Measurements from ENCODE around the gene UBE2V1.

UBE2V1 gene

GRCh38 chr20:50113420-50114224, 672 bp upstream of the UBE2V1 start:
- H3K4me3 ChIP-seq (replicated peaks; ENCODE audit: low read depth, low read length) = peak overlapping the region; percentile 84
- no peak for TF ChIP-seq CTCF (IDR thresholded peaks at IDR 0.05; ENCODE audit: low read length, missing control alignments)
- DNase-seq (ENCODE audit: low read depth) = no peak

- no peak for DNase-seq (ENCODE audit: low read depth)
- peak overlapping the region; percentile 84 for H3K4me3 ChIP-seq (replicated peaks; ENCODE audit: low read depth, low read length)
- no peak for TF ChIP-seq CTCF (IDR thresholded peaks at IDR 0.05; ENCODE audit: low read length, missing control alignments)
Observed at GRCh38 chr20:50111829-50112495, 988 bp downstream of the UBE2V1 start.

- TF ChIP-seq CTCF (IDR thresholded peaks at IDR 0.05; ENCODE audit: low read length, missing control alignments) = no peak
- peak overlapping the region; percentile 84 for H3K4me3 ChIP-seq (replicated peaks; ENCODE audit: low read depth, low read length)
- peak; percentile 41 for DNase-seq (ENCODE audit: low read depth)
Observed at GRCh38 chr20:50111120-50111828, 1.7 kb downstream of the UBE2V1 start.

- H3K4me3 ChIP-seq (replicated peaks; ENCODE audit: low read depth, low read length) = no peak overlapping the region
- TF ChIP-seq CTCF (IDR thresholded peaks at IDR 0.05; ENCODE audit: low read length, missing control alignments) = no peak
- DNase-seq (ENCODE audit: low read depth) = peak; percentile 46
Observed at GRCh38 chr20:50110141-50111047, 2.6 kb downstream of the UBE2V1 start.

GRCh38 chr20:50108556-50109235, 4.3 kb downstream of the UBE2V1 start:
- no peak for DNase-seq (ENCODE audit: low read depth)
- no peak overlapping the region for H3K4me3 ChIP-seq (replicated peaks; ENCODE audit: low read depth, low read length)
- TF ChIP-seq CTCF (IDR thresholded peaks at IDR 0.05; ENCODE audit: low read length, missing control alignments) = no peak

Data from fibroblast of pulmonary artery (primary cell).